ENCODE data around the gene ESYT2. TPM values are rescaled to one million over a fixed set of nuclear protein-coding genes. Genes with fewer than 3 reads are reported as not detected.

The ESYT2 gene
- polyA plus RNA-seq, 3 donors: 14.0 to 24.1 (median 22.0) TPM

DNA sequence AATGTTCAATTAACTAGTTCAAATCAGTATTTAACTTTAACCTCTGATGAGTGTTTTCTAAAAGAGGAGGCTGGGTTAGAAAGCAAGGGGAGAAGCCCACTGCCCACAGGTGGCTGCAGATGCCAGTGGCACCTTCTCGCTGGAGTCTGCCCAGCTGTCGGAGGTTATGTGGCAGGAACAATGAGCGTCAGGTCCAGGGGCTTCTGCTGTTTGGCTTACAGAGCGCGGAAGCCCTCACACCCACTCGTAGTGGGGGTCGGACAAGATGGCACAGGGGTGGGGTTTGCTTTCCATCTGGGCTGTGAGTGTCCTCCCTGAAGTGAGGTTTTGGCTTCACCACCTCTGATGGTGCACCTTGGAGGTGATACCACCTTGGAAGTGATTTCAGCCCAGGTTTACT lies 35.5 kb upstream of the ESYT2 start:
- Histone ChIP-seq H3K4me1 (ENCODE audit: control insufficient read depth in 1 of 2, insufficient read depth in 2 of 2, low read length in 2 of 2) (peaks cover 4 to 7% of the 10 kb centered on the region in 2 donors), H3K4me2 (replicated peaks; ENCODE audit: extremely low read depth, low read length, poor library complexity, severe bottlenecking) (peak overlapping the region; percentile 76), H3K36me3 (replicated peaks in 1 of 2; ENCODE audit: control insufficient read depth in 1 of 2, insufficient read depth in 2 of 2, low read length in 2 of 2) (no peaks in the 10 kb centered on the region), H3K9me3 (replicated peaks in 1 of 2; ENCODE audit: control insufficient read depth in 1 of 2, insufficient read depth in 1 of 2, low read length in 2 of 2) (no peaks in the 10 kb centered on the region), H3K4me3 (replicated peaks in 1 of 3; ENCODE audit: low read depth in 2 of 3, low read length in 3 of 3) (no peak overlapping the region), H4K20me1 (ENCODE audit: insufficient read depth, low read length) (no peaks in the 10 kb centered on the region), H3K79me2 (ENCODE audit: insufficient read depth, low read length) (peaks cover 5% of the 10 kb centered on the region), H3K9ac (ENCODE audit: insufficient read depth, low read length, poor library complexity, severe bottlenecking) (no peak overlapping the region), H3K27me3 (ENCODE audit: control insufficient read depth in 2 of 2, insufficient read depth in 2 of 2, low read length in 2 of 2) (no peaks in the 10 kb centered on the region), H2AFZ (ENCODE audit: insufficient read depth, low read depth, low read length, poor library complexity, severe bottlenecking) (no peak overlapping the region), H3K27ac (ENCODE audit: low read depth in 1 of 2, low read length in 2 of 2) (no peak overlapping the region)
- peaks cover 0 to 10% (median 7%) of the 10 kb centered on the region in 7 donors for H3K9me3 Mint-ChIP-seq
- H3K4me3 Mint-ChIP-seq: peak overlapping the region in 1 of 2 donors; percentile 87
- no peak for DNase-seq
- H3K36me3 Mint-ChIP-seq: no peaks in the 10 kb centered on the region
- intact Hi-C loops (cut with micrococcal nuclease): loop anchor here in 1 of 2 donors (10.0 kb wide), 1 partner anchor 110 kb away; no protein-coding TSS in a partner anchor
- peak overlapping the region in 2 of 7 donors; percentile 1 to 62 for H3K27ac Mint-ChIP-seq
- TF ChIP-seq, protein P1, sequence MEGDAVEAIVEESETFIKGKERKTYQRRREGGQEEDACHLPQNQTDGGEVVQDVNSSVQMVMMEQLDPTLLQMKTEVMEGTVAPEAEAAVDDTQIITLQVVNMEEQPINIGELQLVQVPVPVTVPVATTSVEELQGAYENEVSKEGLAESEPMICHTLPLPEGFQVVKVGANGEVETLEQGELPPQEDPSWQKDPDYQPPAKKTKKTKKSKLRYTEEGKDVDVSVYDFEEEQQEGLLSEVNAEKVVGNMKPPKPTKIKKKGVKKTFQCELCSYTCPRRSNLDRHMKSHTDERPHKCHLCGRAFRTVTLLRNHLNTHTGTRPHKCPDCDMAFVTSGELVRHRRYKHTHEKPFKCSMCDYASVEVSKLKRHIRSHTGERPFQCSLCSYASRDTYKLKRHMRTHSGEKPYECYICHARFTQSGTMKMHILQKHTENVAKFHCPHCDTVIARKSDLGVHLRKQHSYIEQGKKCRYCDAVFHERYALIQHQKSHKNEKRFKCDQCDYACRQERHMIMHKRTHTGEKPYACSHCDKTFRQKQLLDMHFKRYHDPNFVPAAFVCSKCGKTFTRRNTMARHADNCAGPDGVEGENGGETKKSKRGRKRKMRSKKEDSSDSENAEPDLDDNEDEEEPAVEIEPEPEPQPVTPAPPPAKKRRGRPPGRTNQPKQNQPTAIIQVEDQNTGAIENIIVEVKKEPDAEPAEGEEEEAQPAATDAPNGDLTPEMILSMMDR (IDR thresholded peaks at IDR 0.05): no peak
- WGBS (ENCODE audit: insufficient coverage): 96% methylated on average over 7 of the region's 7 CpGs
- H3K4me1 Mint-ChIP-seq: peaks cover 11% of the 10 kb centered on the region
- peaks cover 2 to 14% (median 6%) of the 10 kb centered on the region in 3 donors for H3K27me3 Mint-ChIP-seq (ENCODE audit: low read depth in 3 of 3)

DNA sequence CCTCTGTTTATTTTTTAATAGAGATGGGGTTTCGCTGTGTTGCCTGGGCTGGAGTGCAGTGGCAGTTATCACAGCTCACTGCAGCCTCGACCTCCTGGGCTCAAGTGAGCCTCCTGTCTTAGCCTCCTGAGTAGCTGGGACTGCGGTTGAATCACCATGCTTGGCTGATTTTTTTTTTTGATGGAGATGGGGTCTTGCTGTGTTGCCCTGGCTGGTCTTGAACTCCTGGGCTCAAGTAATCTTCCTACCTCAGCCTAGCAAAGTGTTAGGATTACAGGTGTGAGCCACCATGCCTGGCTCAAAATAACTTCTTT lies 35.2 kb upstream of the ESYT2 start:
- H3K27ac ChIP-seq (ENCODE audit: low read depth in 1 of 2, low read length in 2 of 2): peak overlapping the region in 1 of 2 donors; percentile 69
- TF ChIP-seq, protein P1 (IDR thresholded peaks at IDR 0.05): no peak
- Mint-ChIP-seq H3K36me3 (no peaks in the 10 kb centered on the region), H3K27ac (peak overlapping the region in 6 of 7 donors; percentile 45 to 94 (median 87)), H3K27me3 (ENCODE audit: low read depth in 3 of 3) (peaks cover 2 to 14% (median 6%) of the 10 kb centered on the region in 3 donors), H3K4me3 (peak overlapping the region; percentile 87 to 94), H3K4me1 (peaks cover 11% of the 10 kb centered on the region), H3K9me3 (peaks cover 0 to 10% (median 7%) of the 10 kb centered on the region in 7 donors)
- peaks cover 4 to 7% of the 10 kb centered on the region in 2 donors for H3K4me1 ChIP-seq (ENCODE audit: control insufficient read depth in 1 of 2, insufficient read depth in 2 of 2, low read length in 2 of 2)
- H3K79me2 ChIP-seq (ENCODE audit: insufficient read depth, low read length): peaks cover 5% of the 10 kb centered on the region
- WGBS (ENCODE audit: insufficient coverage): 100% methylated on average over 2 of the region's 3 CpGs
- no peaks in the 10 kb centered on the region for H3K27me3 ChIP-seq (ENCODE audit: control insufficient read depth in 2 of 2, insufficient read depth in 2 of 2, low read length in 2 of 2)
- peak overlapping the region; percentile 80 for H2AFZ ChIP-seq (ENCODE audit: insufficient read depth, low read depth, low read length, poor library complexity, severe bottlenecking)
- no peaks in the 10 kb centered on the region for H4K20me1 ChIP-seq (ENCODE audit: insufficient read depth, low read length)
- no peak for DNase-seq
- H3K36me3 ChIP-seq (replicated peaks in 1 of 2; ENCODE audit: control insufficient read depth in 1 of 2, insufficient read depth in 2 of 2, low read length in 2 of 2): no peaks in the 10 kb centered on the region
- peak overlapping the region; percentile 76 for H3K4me2 ChIP-seq (replicated peaks; ENCODE audit: extremely low read depth, low read length, poor library complexity, severe bottlenecking)
- peak overlapping the region; percentile 51 for H3K9ac ChIP-seq (ENCODE audit: insufficient read depth, low read length, poor library complexity, severe bottlenecking)
- H3K9me3 ChIP-seq (replicated peaks in 1 of 2; ENCODE audit: control insufficient read depth in 1 of 2, insufficient read depth in 1 of 2, low read length in 2 of 2): no peaks in the 10 kb centered on the region
- H3K4me3 ChIP-seq (replicated peaks in 1 of 3; ENCODE audit: low read depth in 2 of 3, low read length in 3 of 3): peak overlapping the region; percentile 34 to 80 (median 79)
- intact Hi-C loops (cut with micrococcal nuclease): loop anchor here in 1 of 2 donors (10.0 kb wide), 1 partner anchor 110 kb away; no protein-coding TSS in a partner anchor

Measured in CD14-positive monocyte (primary cell).